ENCODE data around the gene PRDM16. TPM values are rescaled to one million over a fixed set of nuclear protein-coding genes. Genes with fewer than 3 reads are reported as not detected.

PRDM16 gene
- total RNA-seq, 1 donor from 2014 or later: 84.2 TPM

DNA sequence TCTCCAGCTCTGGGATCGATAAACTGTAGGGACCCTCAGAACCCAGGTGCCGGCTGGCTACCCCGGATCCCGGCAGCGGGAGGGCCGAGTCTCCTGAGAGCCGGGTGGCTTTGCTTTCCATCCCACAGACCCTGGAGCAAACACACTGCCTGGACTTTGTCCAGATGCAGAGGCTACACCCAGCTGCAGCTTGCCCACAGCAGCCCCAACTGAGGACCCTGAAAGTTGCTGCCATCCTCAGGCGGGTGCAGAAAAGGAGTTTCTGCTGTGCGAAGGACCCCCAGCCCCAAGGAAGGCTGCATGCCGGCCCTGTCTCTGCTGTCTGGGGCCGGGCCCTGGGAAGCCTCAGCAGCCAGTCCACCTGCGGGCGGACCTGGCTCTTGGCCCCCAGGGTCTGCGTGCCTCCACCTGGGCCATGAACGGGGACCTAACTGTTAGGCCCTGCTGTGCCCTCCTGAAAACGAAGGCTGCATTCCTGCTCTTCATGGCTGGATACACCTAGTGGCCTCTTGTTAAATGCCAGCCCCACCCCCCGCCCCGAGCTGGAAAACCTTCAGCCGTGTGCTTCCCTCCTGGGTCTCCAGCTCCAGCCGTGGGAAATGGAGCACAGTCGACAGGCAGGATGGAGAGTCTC lies 287.9 kb downstream of the PRDM16 start:
- Histone ChIP-seq H3K36me3 (peaks cover 0 to 6% of the 10 kb centered on the region in 2 donors), H3K4me1 (peaks cover 40 to 60% of the 10 kb centered on the region in 2 donors), H3K27me3 (no peaks in the 10 kb centered on the region), H3K4me3 (peak overlapping the region; percentile 40 to 53), H3K27ac (peak overlapping the region; percentile 89 to 98), H3K9me3 (no peaks in the 10 kb centered on the region)
- TF ChIP-seq, protein P1, sequence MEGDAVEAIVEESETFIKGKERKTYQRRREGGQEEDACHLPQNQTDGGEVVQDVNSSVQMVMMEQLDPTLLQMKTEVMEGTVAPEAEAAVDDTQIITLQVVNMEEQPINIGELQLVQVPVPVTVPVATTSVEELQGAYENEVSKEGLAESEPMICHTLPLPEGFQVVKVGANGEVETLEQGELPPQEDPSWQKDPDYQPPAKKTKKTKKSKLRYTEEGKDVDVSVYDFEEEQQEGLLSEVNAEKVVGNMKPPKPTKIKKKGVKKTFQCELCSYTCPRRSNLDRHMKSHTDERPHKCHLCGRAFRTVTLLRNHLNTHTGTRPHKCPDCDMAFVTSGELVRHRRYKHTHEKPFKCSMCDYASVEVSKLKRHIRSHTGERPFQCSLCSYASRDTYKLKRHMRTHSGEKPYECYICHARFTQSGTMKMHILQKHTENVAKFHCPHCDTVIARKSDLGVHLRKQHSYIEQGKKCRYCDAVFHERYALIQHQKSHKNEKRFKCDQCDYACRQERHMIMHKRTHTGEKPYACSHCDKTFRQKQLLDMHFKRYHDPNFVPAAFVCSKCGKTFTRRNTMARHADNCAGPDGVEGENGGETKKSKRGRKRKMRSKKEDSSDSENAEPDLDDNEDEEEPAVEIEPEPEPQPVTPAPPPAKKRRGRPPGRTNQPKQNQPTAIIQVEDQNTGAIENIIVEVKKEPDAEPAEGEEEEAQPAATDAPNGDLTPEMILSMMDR (IDR thresholded peaks at IDR 0.05): no peak
- DNase-seq (ENCODE audit: low spot score in 2 of 2): no peak
- intact Hi-C loops (cut with DNase I): loop anchor here (1.0 kb wide), 1 partner anchor 8 kb away; no protein-coding TSS in a partner anchor

DNA sequence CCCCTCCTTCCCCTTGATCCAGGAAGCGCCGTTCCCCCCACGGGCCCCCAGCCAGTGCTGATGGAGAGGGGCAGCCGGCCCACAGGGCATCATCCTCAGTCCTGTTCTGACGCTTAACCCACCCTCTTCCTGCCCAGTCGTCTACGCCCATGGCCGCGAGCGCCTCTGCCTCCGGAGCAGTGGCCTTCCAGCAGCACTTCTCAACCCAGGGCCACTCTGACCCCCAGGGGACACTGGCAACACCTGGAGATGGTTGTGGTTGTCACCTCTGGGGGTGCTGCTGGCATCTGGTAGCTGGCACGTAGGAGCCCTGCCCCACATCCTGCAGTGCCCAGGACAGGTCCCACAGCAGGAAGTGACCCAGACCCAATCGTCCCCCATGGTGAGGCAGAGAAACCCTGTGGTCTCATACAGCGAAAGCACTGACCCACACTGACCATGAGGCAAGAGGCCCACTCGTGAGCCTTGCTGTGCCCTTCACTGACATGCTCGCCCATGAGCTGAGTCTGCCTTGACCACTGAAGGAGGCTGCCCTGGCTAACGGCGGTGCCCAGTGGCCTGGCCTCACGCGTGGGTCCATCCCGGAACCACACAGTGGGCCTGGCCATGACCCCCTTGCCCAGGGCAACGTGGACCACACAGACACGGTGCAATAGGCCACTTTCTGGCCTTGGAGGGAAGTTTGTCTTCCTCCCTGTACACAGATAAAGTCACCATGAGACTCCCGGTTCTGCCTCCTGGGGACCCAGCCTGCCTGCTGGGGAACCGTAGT lies 288.7 kb downstream of the PRDM16 start:
- Histone ChIP-seq H3K36me3 (peaks cover 0 to 6% of the 10 kb centered on the region in 2 donors), H3K27me3 (no peaks in the 10 kb centered on the region), H3K4me1 (peaks cover 40 to 57% of the 10 kb centered on the region in 2 donors), H3K4me3 (peak overlapping the region in 1 of 2 donors; percentile 53), H3K9me3 (no peaks in the 10 kb centered on the region), H3K27ac (peak overlapping the region; percentile 89 to 98)
- no peak for DNase-seq (ENCODE audit: low spot score in 2 of 2)
- intact Hi-C loops (cut with DNase I): loop anchor here (1.0 kb wide), 1 partner anchor 8 kb away; no protein-coding TSS in a partner anchor
- TF ChIP-seq, protein P1 (IDR thresholded peaks at IDR 0.05): no peak

DNA sequence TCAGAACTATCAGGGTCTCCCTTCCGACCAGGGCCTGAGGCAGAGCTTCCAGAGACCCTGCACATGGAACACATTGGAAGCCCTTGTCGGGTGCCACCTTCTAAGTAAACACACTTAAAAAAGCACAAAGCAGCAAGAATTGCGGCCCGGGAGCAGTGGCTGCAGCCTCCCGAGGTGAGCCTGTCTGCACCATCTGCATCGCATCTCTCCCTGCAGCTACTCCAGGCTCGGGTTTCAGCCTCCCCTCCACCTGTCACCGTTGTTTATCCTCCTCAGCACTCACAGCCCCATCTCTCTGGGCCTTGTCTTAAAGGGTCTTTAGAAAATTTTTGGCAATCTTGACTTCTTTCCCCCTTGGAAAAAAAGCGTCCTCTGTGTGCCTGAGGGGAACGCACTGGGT lies 290.3 kb downstream of the PRDM16 start:
- TF ChIP-seq, protein P1 (IDR thresholded peaks at IDR 0.05): no peak
- Histone ChIP-seq H3K27ac (peak overlapping the region in 1 of 2 donors; percentile 89), H3K27me3 (no peaks in the 10 kb centered on the region), H3K36me3 (peaks cover 0 to 6% of the 10 kb centered on the region in 2 donors), H3K9me3 (no peaks in the 10 kb centered on the region), H3K4me3 (no peak overlapping the region), H3K4me1 (peaks cover 24 to 50% of the 10 kb centered on the region in 2 donors)
- no peak for DNase-seq (ENCODE audit: low spot score in 2 of 2)
- intact Hi-C loops (cut with DNase I): no loop called here

DNA sequence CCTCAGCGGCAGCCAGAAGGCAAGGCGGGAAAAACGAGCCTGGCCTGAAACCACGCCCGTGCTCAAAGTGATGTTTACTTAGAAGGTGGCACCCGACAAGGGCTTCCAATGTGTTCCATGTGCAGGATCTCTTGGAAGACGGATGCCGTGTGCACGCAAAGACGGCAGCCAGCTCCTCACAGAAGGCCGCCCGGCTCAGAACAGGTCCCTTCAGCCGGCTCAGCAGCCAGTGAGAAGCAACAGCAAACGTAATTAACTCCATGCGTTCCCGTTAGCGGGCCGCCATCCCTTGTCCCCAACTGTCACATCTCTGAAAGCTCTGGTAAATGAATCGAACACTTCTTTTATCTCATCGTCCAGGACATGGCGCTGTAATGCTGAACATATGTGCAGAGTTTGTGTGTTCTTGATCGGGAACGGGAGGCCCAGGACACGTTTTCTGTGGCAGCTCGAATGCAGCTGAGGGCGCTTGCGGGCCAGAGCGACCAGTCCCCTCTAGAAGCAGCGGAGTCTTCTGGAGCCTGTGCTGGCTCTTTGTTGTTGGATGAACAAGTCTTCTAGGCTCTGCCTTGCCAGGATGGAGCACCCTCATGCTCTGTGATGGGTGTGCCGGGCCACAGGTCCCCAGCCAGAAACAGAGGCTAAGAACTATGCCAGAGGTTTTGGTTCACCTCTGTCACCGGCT lies 290.9 kb downstream of the PRDM16 start:
- peaks cover 20 to 50% of the 10 kb centered on the region in 2 donors for H3K4me1 ChIP-seq

DNA sequence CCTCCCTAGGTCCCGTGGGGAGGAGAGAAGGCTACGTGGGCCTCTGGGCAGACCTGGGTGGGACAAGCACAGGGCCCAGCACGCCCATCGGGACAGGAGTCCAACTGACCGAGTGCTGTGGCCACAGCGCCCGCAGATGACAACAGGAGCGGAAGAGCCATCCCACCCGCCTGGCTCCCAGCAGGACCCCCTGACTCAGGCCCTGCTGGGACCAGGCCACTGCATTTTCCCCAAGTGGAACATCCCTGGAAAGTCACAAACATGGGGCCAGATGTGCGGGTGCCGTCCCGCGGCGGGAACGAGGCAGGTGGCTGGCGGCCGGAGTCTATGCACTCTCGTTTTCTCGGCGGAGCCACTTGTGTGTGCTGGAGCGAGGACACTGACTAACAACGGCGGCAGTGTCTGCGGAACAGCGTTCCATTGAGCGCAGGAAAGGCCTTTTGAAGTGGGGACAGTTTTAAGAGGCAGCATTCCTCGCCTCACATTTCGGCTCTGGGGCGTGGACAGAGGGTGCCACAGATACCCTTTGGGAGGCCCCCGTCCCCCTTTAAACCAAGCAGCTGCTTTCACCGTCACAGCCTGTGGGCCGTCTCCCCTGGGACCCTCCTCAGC lies 291.7 kb downstream of the PRDM16 start:
- intact Hi-C loops (cut with DNase I): no loop called here
- H3K27me3 ChIP-seq: no peaks in the 10 kb centered on the region

More for the DNA sequence above, 290.9 kb downstream of the PRDM16 start:
- Histone ChIP-seq H3K4me3 (no peak overlapping the region), H3K9me3 (no peaks in the 10 kb centered on the region), H3K36me3 (peaks cover 0 to 6% of the 10 kb centered on the region in 2 donors), H3K27ac (peak overlapping the region in 1 of 2 donors; percentile 89), H3K27me3 (no peaks in the 10 kb centered on the region)
- DNase-seq (ENCODE audit: low spot score in 2 of 2): no peak
- intact Hi-C loops (cut with DNase I): no loop called here
- TF ChIP-seq, protein P1 (IDR thresholded peaks at IDR 0.05): no peak

More for the DNA sequence above, 291.7 kb downstream of the PRDM16 start:
- TF ChIP-seq, protein P1 (IDR thresholded peaks at IDR 0.05): no peak
- Histone ChIP-seq H3K9me3 (no peaks in the 10 kb centered on the region), H3K4me3 (no peak overlapping the region), H3K4me1 (peaks cover 13 to 50% of the 10 kb centered on the region in 2 donors), H3K27ac (peak overlapping the region; percentile 89 to 97), H3K36me3 (peaks cover 0 to 6% of the 10 kb centered on the region in 2 donors)
- DNase-seq (ENCODE audit: low spot score in 2 of 2): no peak

Data from ascending aorta (tissue), 2 donors.